Vagina (tissue), 2 donors: ENCODE results near the gene ADAMTS14.

Experiments used
- CTCF ChIP-seq, 3 experiments: fragments of 450-650 bp in 2 of 3; fragments of 200-600 bp in 1 of 3; sonication (generic) in 1 of 3; IDR thresholded peaks; one replicate each; pipeline ENCODE4 v1.5.1; 2017 to 2019; ENCODE audit warnings: antibody characterized with exemption in 3 of 3, mild to moderate bottlenecking in 2 of 3, moderate library complexity in 2 of 3
- POLR2A ChIP-seq, 2 donors: fragments of 450-650 bp; IDR thresholded peaks; one replicate each; pipeline ENCODE4 v1.6.1; 2017; ENCODE audit warnings: antibody characterized with exemption in 2 of 2, mild to moderate bottlenecking in 2 of 2, moderate library complexity in 2 of 2

- TF ChIP-seq CTCF (IDR thresholded peaks at IDR 0.05), result no peak
- no peak for TF ChIP-seq POLR2A (IDR thresholded peaks at IDR 0.05)
These were observed 50.6 kb downstream of the ADAMTS14 start for GRCh38 chr10:70722820-70723424.
